GM23338 (cell line): ENCODE results near the gene GNMT. TPM values are rescaled to one million over a fixed set of nuclear protein-coding genes. Genes with fewer than 3 reads are reported as not detected.

ENCODE experiments used
- ATAC-seq: fragments of 200-7000 bp; cut with Tn5 transposase; 3 replicates; pipeline ENCODE4 v1.9.1; 2020
- DNase-seq: peaks from one replicate; pipeline ENCODE4 v3.0.0-alpha.2; 2015; ENCODE audit warnings: low spot score
- H2AFZ ChIP-seq: fragments of 200-600 bp; sonication (generic); 2 replicates; pipeline ENCODE4 v1.8.0; 2016; ENCODE audit warnings: antibody characterized with exemption, mild to moderate bottlenecking, moderate library complexity
- H3F3A ChIP-seq: fragments of 200-600 bp; sonication (generic); replicated peaks from 2 replicates; pipeline ENCODE4 v1.8.0; 2017; ENCODE audit warnings: antibody characterized with exemption, mixed run types, low read depth
- H3K27ac ChIP-seq: fragments of 200-600 bp; sonication (generic); 2 replicates; pipeline ENCODE4 v1.6.1; 2016; ENCODE audit warnings: low read depth
- H3K27me3 ChIP-seq: fragments of 200-600 bp; sonication (generic); 2 replicates; pipeline ENCODE4 v1.8.0; 2016; ENCODE audit warnings: mild to moderate bottlenecking, mixed run types, moderate library complexity; ENCODE audit not compliant: insufficient read depth
- H3K36me3 ChIP-seq: fragments of 200-600 bp; sonication (generic); 2 replicates; pipeline ENCODE4 v1.8.0; 2016; ENCODE audit warnings: mild to moderate bottlenecking; ENCODE audit not compliant: insufficient read depth
- H3K4me1 ChIP-seq: fragments of 200-600 bp; sonication (generic); 2 replicates; pipeline ENCODE4 v1.8.0; 2016; ENCODE audit warnings: mild to moderate bottlenecking, moderate library complexity; ENCODE audit not compliant: insufficient read depth
- H3K4me2 ChIP-seq: fragments of 200-600 bp; sonication (generic); 2 replicates; pipeline ENCODE4 v1.7.1; 2017; ENCODE audit warnings: mixed run types
- H3K4me3 ChIP-seq: fragments of 200-600 bp; sonication (generic); 2 replicates; pipeline ENCODE4 v1.6.1; 2016; ENCODE audit warnings: mixed run types
- H3K79me2 ChIP-seq: fragments of 200-600 bp; sonication (generic); replicated peaks from 2 replicates; pipeline ENCODE4 v1.8.0; 2017; ENCODE audit warnings: mild to moderate bottlenecking; ENCODE audit not compliant: insufficient read depth
- H3K9me2 ChIP-seq: fragments of 200-600 bp; sonication (generic); 2 replicates; pipeline ENCODE4 v1.8.0; 2017; ENCODE audit not compliant: insufficient read depth
- H4K20me1 ChIP-seq: fragments of 200-600 bp; sonication (generic); replicated peaks from 2 replicates; pipeline ENCODE4 v1.8.0; 2017; ENCODE audit warnings: mild to moderate bottlenecking; ENCODE audit not compliant: insufficient read depth
- H3K27ac Mint-ChIP-seq: 2 replicates; pipeline ENCODE4 v1.8.0; 2020; ENCODE audit warnings: inconsistent platforms, mild to moderate bottlenecking, moderate library complexity, mixed read lengths
- H3K27me3 Mint-ChIP-seq: 3 replicates; pipeline ENCODE4 v1.8.0; 2022; ENCODE audit warnings: low read depth, mild to moderate bottlenecking, moderate library complexity, mixed read lengths, inconsistent platforms; ENCODE audit not compliant: insufficient read depth, poor library complexity
- H3K36me3 Mint-ChIP-seq: 3 replicates; pipeline ENCODE4 v1.8.0; 2021; ENCODE audit warnings: low read depth, mild to moderate bottlenecking, inconsistent platforms, moderate library complexity, mixed read lengths
- H3K4me1 Mint-ChIP-seq: 3 replicates; pipeline ENCODE4 v1.8.0; 2020; ENCODE audit warnings: mild to moderate bottlenecking, inconsistent platforms, mixed read lengths
- H3K4me3 Mint-ChIP-seq: 3 replicates; pipeline ENCODE4 v1.8.0; 2021; ENCODE audit warnings: moderate library complexity, mild to moderate bottlenecking, inconsistent platforms, mixed read lengths
- H3K9me3 Mint-ChIP-seq: 3 replicates; pipeline ENCODE4 v1.8.0; 2020; ENCODE audit warnings: moderate library complexity, mild to moderate bottlenecking, inconsistent platforms, mixed read lengths
- CREB1 ChIP-seq: fragments of 250-450 bp; sonication (Bioruptor Pico); IDR thresholded peaks from 2 replicates; pipeline ENCODE4 v1.5.0; 2020; ENCODE audit warnings: low read depth, mild to moderate bottlenecking, moderate library complexity
- EZH2 ChIP-seq: fragments of 200-600 bp; sonication (generic); IDR thresholded peaks from one replicate; pipeline ENCODE4 v1.8.0; 2017; ENCODE audit warnings: antibody characterized with exemption, mild to moderate bottlenecking, low read depth; ENCODE audit not compliant: unreplicated experiment
- EZH2phosphoT487 ChIP-seq: fragments of 200-600 bp; sonication (generic); IDR thresholded peaks from one replicate; pipeline ENCODE4 v1.8.1; 2018; ENCODE audit warnings: antibody characterized with exemption; ENCODE audit not compliant: unreplicated experiment
- JUNB ChIP-seq: IDR thresholded peaks from one replicate; pipeline ENCODE4 v1.6.1; 2016; ENCODE audit warnings: antibody characterized with exemption; ENCODE audit not compliant: unreplicated experiment
- NANOG ChIP-seq: IDR thresholded peaks from 2 replicates; pipeline ENCODE4 v1.6.1; 2016; ENCODE audit warnings: antibody characterized with exemption, borderline replicate concordance
- POLR2AphosphoS5 ChIP-seq: IDR thresholded peaks from 2 replicates; pipeline ENCODE4 v1.6.1; 2016; ENCODE audit warnings: antibody characterized with exemption, low read depth
- STAT1 ChIP-seq: IDR thresholded peaks from one replicate; pipeline ENCODE4 v1.6.1; 2016; ENCODE audit warnings: antibody characterized with exemption; ENCODE audit not compliant: unreplicated experiment
- ZNF114 ChIP-seq: fragments of 250-450 bp; sonication (Bioruptor Pico); IDR thresholded peaks from 2 replicates; pipeline ENCODE4 v1.5.0; 2020; ENCODE audit warnings: mild to moderate bottlenecking, moderate library complexity
- ZNF331 ChIP-seq: fragments of 250-450 bp; sonication (Bioruptor Pico); IDR thresholded peaks from 2 replicates; pipeline ENCODE4 v1.5.0; 2020; ENCODE audit warnings: low read depth, mild to moderate bottlenecking, moderate library complexity
- polyA plus RNA-seq: library from polyadenylated mRNA; unstranded; fragments of >200 nt; fragmentation: Nextera tagmentation; extraction: Ambion mirVana; gene quantifications from 2 replicates; pipeline ENCODE4 v1.2.1, GENCODE V29; 2016
- total RNA-seq: library from RNA; depleted of rRNA; stranded (reverse); fragments of >200 nt; shearing (Covaris generic); gene quantifications from 2 replicates; pipeline ENCODE4 v1.2.3, GENCODE V29; 2014
- TF ChIP-seq, protein P1 (sequence below), 2 experiments: fragments of 200-600 bp in 1 of 2; sonication (generic) in 1 of 2; conservative IDR thresholded peaks; 2 replicates each; pipeline versions ENCODE4 v1.5.1 to v1.6.1; 2016 to 2017; ENCODE audit warnings: antibody characterized with exemption in 2 of 2, low read depth in 2 of 2, mild to moderate bottlenecking in 2 of 2, moderate library complexity in 1 of 2
- TF ChIP-seq, protein P2 (sequence below): IDR thresholded peaks from one replicate; pipeline ENCODE4 v1.6.1; 2018; ENCODE audit warnings: antibody characterized with exemption; ENCODE audit not compliant: unreplicated experiment
- TF ChIP-seq, protein P3 (sequence below): IDR thresholded peaks from 2 replicates; pipeline ENCODE4 v1.6.1; 2016; ENCODE audit warnings: antibody characterized with exemption

GNMT gene
- total and polyA plus RNA-seq, 2 experiments from 2014 or later = 0.52 TPM; not detected in 1

DNA sequence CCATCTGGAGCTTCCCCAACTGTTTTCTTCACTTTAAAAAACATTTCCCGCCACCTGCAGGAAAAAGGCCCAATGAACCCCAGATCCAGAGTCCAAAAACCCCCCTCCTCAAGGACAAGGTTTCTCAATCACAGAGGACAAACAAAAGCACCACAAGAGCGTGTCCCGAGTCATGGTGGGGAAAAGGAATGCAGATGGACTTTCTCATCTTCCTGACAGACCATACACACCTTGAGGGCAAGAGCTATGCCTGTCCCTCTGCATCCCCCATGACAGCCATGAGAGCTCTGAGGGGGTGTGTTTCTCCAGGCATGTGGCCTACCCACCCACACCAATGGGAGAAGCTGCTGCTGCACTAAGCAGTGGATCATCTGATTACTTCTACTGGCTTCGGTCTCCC is 9.4 kb downstream of the GNMT start (continued):
- TF ChIP-seq, protein P1, sequence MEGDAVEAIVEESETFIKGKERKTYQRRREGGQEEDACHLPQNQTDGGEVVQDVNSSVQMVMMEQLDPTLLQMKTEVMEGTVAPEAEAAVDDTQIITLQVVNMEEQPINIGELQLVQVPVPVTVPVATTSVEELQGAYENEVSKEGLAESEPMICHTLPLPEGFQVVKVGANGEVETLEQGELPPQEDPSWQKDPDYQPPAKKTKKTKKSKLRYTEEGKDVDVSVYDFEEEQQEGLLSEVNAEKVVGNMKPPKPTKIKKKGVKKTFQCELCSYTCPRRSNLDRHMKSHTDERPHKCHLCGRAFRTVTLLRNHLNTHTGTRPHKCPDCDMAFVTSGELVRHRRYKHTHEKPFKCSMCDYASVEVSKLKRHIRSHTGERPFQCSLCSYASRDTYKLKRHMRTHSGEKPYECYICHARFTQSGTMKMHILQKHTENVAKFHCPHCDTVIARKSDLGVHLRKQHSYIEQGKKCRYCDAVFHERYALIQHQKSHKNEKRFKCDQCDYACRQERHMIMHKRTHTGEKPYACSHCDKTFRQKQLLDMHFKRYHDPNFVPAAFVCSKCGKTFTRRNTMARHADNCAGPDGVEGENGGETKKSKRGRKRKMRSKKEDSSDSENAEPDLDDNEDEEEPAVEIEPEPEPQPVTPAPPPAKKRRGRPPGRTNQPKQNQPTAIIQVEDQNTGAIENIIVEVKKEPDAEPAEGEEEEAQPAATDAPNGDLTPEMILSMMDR (conservative IDR thresholded peaks at IDR 0.05; ENCODE audit: low read depth in 2 of 2) = no peak
- TF ChIP-seq NANOG (no peak), EZH2phosphoT487 (no peak), ZNF114 (CRISPR knock-in tag) (no peak)

DNA sequence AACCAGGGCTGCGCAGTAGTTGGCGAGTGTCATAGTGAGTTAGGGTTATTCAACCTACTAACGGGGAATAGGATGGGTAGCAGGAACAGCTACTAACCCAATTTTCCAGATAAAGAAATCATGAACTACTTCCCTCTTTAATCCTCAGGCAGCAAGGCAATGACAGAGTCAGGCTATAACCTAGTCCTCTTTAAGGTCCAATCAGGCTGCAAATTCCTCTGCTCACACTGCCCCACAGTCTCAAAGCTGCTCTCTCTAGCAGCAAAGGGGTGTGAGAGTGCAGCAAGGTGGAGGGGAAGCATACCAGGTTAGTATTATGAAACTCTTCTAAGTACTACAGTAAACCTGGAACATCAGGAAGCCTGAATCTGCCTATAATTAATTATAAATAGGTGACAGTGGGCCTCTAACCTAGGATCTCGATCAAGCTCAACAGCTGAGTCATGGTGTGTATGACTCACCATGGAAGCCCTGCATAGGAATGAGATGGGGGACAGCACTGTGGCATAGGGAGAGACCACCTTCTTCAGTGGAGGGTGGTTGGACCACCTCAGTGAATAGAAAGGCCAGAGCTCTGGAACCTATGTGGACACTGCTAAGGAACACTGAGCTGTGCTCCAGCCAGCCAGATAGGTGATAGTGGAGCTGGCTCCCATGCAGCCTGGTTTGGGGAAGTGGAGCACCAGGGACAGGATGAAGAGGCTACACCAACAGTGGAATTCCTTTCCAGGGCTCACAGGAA is 10.5 kb downstream of the GNMT start:
- no peaks in the 10 kb centered on the region for H3K4me1 ChIP-seq
- no peaks in the 10 kb centered on the region for H3K27me3 ChIP-seq
- Mint-ChIP-seq H3K27me3 (peaks cover 4% of the 10 kb centered on the region), H3K9me3 (no peaks in the 10 kb centered on the region), H3K36me3 (0 out of 3 replicates have a peak, but pooled peaks cover 4% of the 10 kb centered on the region), H3K4me1 (peaks cover 6% of the 10 kb centered on the region; the same call in 2 of the 3 replicates), H3K27ac (peak overlapping the region; percentile 74), H3K4me3 (no peak overlapping the region)
- no peaks in the 10 kb centered on the region for H4K20me1 ChIP-seq
- no peak overlapping the region for H3K4me3 ChIP-seq
- no peaks in the 10 kb centered on the region for H3F3A ChIP-seq
- no peak overlapping the region for H3K27ac ChIP-seq
- no peak overlapping the region for H2AFZ ChIP-seq
- no peaks in the 10 kb centered on the region for H3K36me3 ChIP-seq
- no peak overlapping the region for H3K4me2 ChIP-seq
- no peaks in the 10 kb centered on the region for H3K79me2 ChIP-seq
- no peak for ATAC-seq
- no peaks in the 10 kb centered on the region for H3K9me2 ChIP-seq
- DNase-seq = no peak
- TF ChIP-seq CREB1 (CRISPR knock-in tag) (no peak), ZNF114 (CRISPR knock-in tag) (no peak), NANOG (no peak), EZH2phosphoT487 (no peak), ZNF331 (no peak), POLR2AphosphoS5 (no peak), STAT1 (no peak), JUNB (no peak), EZH2 (no peak)
- TF ChIP-seq, protein P2, sequence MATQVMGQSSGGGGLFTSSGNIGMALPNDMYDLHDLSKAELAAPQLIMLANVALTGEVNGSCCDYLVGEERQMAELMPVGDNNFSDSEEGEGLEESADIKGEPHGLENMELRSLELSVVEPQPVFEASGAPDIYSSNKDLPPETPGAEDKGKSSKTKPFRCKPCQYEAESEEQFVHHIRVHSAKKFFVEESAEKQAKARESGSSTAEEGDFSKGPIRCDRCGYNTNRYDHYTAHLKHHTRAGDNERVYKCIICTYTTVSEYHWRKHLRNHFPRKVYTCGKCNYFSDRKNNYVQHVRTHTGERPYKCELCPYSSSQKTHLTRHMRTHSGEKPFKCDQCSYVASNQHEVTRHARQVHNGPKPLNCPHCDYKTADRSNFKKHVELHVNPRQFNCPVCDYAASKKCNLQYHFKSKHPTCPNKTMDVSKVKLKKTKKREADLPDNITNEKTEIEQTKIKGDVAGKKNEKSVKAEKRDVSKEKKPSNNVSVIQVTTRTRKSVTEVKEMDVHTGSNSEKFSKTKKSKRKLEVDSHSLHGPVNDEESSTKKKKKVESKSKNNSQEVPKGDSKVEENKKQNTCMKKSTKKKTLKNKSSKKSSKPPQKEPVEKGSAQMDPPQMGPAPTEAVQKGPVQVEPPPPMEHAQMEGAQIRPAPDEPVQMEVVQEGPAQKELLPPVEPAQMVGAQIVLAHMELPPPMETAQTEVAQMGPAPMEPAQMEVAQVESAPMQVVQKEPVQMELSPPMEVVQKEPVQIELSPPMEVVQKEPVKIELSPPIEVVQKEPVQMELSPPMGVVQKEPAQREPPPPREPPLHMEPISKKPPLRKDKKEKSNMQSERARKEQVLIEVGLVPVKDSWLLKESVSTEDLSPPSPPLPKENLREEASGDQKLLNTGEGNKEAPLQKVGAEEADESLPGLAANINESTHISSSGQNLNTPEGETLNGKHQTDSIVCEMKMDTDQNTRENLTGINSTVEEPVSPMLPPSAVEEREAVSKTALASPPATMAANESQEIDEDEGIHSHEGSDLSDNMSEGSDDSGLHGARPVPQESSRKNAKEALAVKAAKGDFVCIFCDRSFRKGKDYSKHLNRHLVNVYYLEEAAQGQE = no peak
- TF ChIP-seq, protein P3, sequence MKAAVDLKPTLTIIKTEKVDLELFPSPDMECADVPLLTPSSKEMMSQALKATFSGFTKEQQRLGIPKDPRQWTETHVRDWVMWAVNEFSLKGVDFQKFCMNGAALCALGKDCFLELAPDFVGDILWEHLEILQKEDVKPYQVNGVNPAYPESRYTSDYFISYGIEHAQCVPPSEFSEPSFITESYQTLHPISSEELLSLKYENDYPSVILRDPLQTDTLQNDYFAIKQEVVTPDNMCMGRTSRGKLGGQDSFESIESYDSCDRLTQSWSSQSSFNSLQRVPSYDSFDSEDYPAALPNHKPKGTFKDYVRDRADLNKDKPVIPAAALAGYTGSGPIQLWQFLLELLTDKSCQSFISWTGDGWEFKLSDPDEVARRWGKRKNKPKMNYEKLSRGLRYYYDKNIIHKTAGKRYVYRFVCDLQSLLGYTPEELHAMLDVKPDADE = no peak
- TF ChIP-seq, protein P1 (conservative IDR thresholded peaks at IDR 0.05; ENCODE audit: low read depth in 2 of 2) = no peak
